HepG2 (cell line): ENCODE results near the gene LOC128125822.
A peak's percentile ranks its signal among the peaks of the same experiment; 100 is the strongest.

Experiments
- AFF4 ChIP-seq: sonication (generic); formaldehyde crosslinking; IDR thresholded peaks from 2 replicates; pipeline ENCODE4 v1.4.0; 2020; ENCODE audit warnings: missing genetic modification reagents
- CC2D1A ChIP-seq: sonication (generic); formaldehyde crosslinking; IDR thresholded peaks from 2 replicates; pipeline ENCODE4 v1.8.1; 2023; ENCODE audit warnings: mild to moderate bottlenecking, missing genetic modification reagents
- EED ChIP-seq: sonication (generic); formaldehyde crosslinking; IDR thresholded peaks from 2 replicates; pipeline ENCODE4 v1.5.0; 2020; ENCODE audit warnings: mild to moderate bottlenecking, missing genetic modification reagents
- FLYWCH1 ChIP-seq: sonication (generic); formaldehyde crosslinking; IDR thresholded peaks from 2 replicates; pipeline ENCODE4 v1.8.1; 2023; ENCODE audit warnings: mild to moderate bottlenecking, missing genetic modification reagents
- FOXC1 ChIP-seq: sonication (generic); formaldehyde crosslinking; IDR thresholded peaks from 2 replicates; pipeline ENCODE4 v1.8.0; 2022; ENCODE audit warnings: mild to moderate bottlenecking, missing genetic modification reagents, borderline replicate concordance
- FOXO4 ChIP-seq: sonication (generic); formaldehyde crosslinking; conservative IDR thresholded peaks from 2 replicates; pipeline ENCODE4 v1.8.1; 2023; ENCODE audit warnings: missing genetic modification reagents
- GATA4 ChIP-seq: sonication (generic); IDR thresholded peaks from 2 replicates; pipeline ENCODE4 v1.6.1; 2016; ENCODE audit warnings: antibody characterized with exemption, low read depth, borderline replicate concordance
- HIVEP1 ChIP-seq: sonication (generic); formaldehyde crosslinking; IDR thresholded peaks from 2 replicates; pipeline ENCODE4 v1.4.0; 2020; ENCODE audit warnings: mild to moderate bottlenecking, missing genetic modification reagents
- HNRNPUL1 ChIP-seq: fragments of 200-400 bp; formaldehyde crosslinking; IDR thresholded peaks from 2 replicates; pipeline ENCODE4 v1.6.1; 2017; ENCODE audit warnings: low read depth, mild to moderate bottlenecking, low read length, moderate library complexity
- ISL2 ChIP-seq: sonication (generic); formaldehyde crosslinking; IDR thresholded peaks from 2 replicates; pipeline ENCODE4 v1.5.0; 2020; ENCODE audit warnings: missing genetic modification reagents
- KAT8 ChIP-seq: IDR thresholded peaks from 2 replicates; pipeline ENCODE4 v1.6.1; 2016; ENCODE audit warnings: missing genetic modification reagents, missing compliant biosample characterization
- KLF6 ChIP-seq: IDR thresholded peaks from 2 replicates; pipeline ENCODE4 v1.8.0; 2016; ENCODE audit warnings: missing biosample characterization, missing genetic modification reagents
- NFE2L1 ChIP-seq: sonication (generic); formaldehyde crosslinking; IDR thresholded peaks from 2 replicates; pipeline ENCODE4 v1.4.0; 2020; ENCODE audit warnings: missing genetic modification reagents, mild to moderate bottlenecking, borderline replicate concordance
- RAD21 ChIP-seq: fragments of 450-650 bp; formaldehyde crosslinking; IDR thresholded peaks from 2 replicates; pipeline ENCODE4 v1.5.0; 2020; ENCODE audit warnings: mild to moderate bottlenecking
- SOX13 ChIP-seq, 3 experiments: fragments of 450-650 bp in 1 of 3; sonication (generic) in 1 of 3; formaldehyde crosslinking in 1 of 3; IDR thresholded peaks in 2 of 3; conservative IDR thresholded peaks in 1 of 3; 2 replicates each; pipeline versions ENCODE4 v1.5.0 to v1.6.1; 2016 to 2020; ENCODE audit warnings: antibody characterized with exemption in 1 of 3, mild to moderate bottlenecking in 1 of 3, missing compliant biosample characterization in 1 of 3, missing genetic modification reagents in 1 of 3, moderate library complexity in 1 of 3
- ZBTB21 ChIP-seq: sonication (generic); formaldehyde crosslinking; IDR thresholded peaks from 2 replicates; pipeline ENCODE4 v1.4.0; 2020; ENCODE audit warnings: missing genetic modification reagents
- ZFP1 ChIP-seq: IDR thresholded peaks from 2 replicates; pipeline ENCODE4 v1.6.1; 2016
- ZNF674 ChIP-seq: sonication (generic); formaldehyde crosslinking; IDR thresholded peaks from 2 replicates; pipeline ENCODE4 v1.5.0; 2020; ENCODE audit warnings: low read depth, mild to moderate bottlenecking, missing genetic modification reagents
- ZNF720 ChIP-seq: sonication (generic); formaldehyde crosslinking; IDR thresholded peaks from 2 replicates; pipeline ENCODE4 v1.4.0; 2020; ENCODE audit warnings: missing genetic modification reagents
- ZNF776 ChIP-seq: sonication (generic); formaldehyde crosslinking; IDR thresholded peaks from 2 replicates; pipeline ENCODE4 v1.4.0; 2020; ENCODE audit warnings: mild to moderate bottlenecking, missing genetic modification reagents
- TF ChIP-seq, protein P1 (sequence below): sonication (generic); formaldehyde crosslinking; IDR thresholded peaks from 2 replicates; pipeline ENCODE4 v1.4.0; 2020; ENCODE audit warnings: missing genetic modification reagents

The LOC128125822 gene

DNA sequence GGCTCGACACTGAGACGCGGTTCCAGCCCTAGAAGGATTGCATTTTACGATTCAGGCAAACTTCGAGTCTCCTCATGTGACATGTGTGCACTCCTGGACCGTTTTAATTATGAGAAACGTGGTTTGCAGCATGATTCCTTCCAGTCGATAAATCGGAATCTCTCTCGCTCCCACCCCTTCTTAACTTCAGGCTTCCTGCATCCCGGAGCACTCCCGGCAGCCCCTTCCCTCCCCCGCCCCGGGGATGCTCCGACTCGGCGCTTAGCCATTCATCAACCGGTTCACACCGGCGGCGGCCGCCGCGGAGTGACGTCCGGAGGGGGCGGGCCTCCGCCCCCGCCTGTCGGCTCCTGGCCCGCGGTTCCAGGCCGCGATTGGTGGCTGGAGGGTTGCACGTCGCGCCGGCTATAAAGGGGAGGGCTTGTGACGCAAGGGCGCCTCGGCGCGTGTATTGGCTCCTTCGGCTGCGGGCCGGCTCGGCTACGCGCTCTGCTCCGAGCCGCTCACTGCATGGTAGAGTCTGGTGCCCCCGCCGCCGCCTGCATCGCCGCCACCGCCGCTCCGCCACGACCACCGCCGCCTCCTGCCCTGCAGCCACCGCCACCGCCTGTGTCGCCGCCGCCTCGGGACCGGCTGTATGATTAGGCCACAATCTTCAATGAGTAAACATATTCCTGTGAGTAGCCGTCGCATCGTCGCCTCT lies at the start of gene LOC128125822, which contains the start of gene PTP4A1 (continued):
- TF ChIP-seq AFF4 (CRISPR knock-in tag): peak; percentile 91; the same call in 1 of the 2 replicates
- TF ChIP-seq ZFP1: no peak; the same call in 1 of the 2 replicates
- TF ChIP-seq FLYWCH1 (CRISPR knock-in tag): no peak; the same call in 1 of the 2 replicates
- TF ChIP-seq FOXO4 (CRISPR knock-in tag): no peak; the same call in 1 of the 2 replicates
- no peak for TF ChIP-seq ZNF720 (CRISPR knock-in tag)
- no peak for TF ChIP-seq NFE2L1 (CRISPR knock-in tag)
- TF ChIP-seq GATA4: no peak
- no peak; the same call in 1 of the 2 replicates for TF ChIP-seq FOXC1 (CRISPR knock-in tag)
- 0 out of 2 replicates have a peak, but pooled peaks have one; percentile 35 for TF ChIP-seq ZNF674 (CRISPR knock-in tag)
- peak; percentile 97 for TF ChIP-seq ZNF776 (CRISPR knock-in tag)
- TF ChIP-seq KAT8 (CRISPR knock-in tag): no peak
- TF ChIP-seq RAD21 (CRISPR knock-in tag): no peak; the same call in 1 of the 2 replicates
- no peak; the same call in none of the 2 replicates for TF ChIP-seq ISL2 (CRISPR knock-in tag)
- TF ChIP-seq CC2D1A (CRISPR knock-in tag): no peak
- TF ChIP-seq, protein P1, sequence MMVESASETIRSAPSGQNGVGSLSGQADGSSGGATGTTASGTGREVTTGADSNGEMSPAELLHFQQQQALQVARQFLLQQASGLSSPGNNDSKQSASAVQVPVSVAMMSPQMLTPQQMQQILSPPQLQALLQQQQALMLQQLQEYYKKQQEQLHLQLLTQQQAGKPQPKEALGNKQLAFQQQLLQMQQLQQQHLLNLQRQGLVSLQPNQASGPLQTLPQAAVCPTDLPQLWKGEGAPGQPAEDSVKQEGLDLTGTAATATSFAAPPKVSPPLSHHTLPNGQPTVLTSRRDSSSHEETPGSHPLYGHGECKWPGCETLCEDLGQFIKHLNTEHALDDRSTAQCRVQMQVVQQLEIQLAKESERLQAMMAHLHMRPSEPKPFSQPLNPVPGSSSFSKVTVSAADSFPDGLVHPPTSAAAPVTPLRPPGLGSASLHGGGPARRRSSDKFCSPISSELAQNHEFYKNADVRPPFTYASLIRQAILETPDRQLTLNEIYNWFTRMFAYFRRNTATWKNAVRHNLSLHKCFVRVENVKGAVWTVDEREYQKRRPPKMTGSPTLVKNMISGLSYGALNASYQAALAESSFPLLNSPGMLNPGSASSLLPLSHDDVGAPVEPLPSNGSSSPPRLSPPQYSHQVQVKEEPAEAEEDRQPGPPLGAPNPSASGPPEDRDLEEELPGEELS (CRISPR knock-in tag): peak; percentile 36
- no peak; the same call in 1 of the 2 replicates for TF ChIP-seq ZBTB21 (CRISPR knock-in tag)
- TF ChIP-seq EED (CRISPR knock-in tag): no peak
- TF ChIP-seq HNRNPUL1: peak; percentile 79; the same call in 1 of the 2 replicates
- no peak; the same call in 1 of the 2 replicates for TF ChIP-seq SOX13 (IDR thresholded peaks at IDR 0.05)
- TF ChIP-seq SOX13 (CRISPR knock-in tag; conservative IDR thresholded peaks at IDR 0.05 in 1 of 2, IDR thresholded peaks at IDR 0.05 in 1 of 2): no peak
- TF ChIP-seq KLF6 (CRISPR knock-in tag): no peak; the same call in none of the 2 replicates
- TF ChIP-seq HIVEP1 (CRISPR knock-in tag): peak; percentile 77; the same call in 1 of the 2 replicates
